ENCODE measurements around the gene BCLAF3. TPM values are rescaled to one million over a fixed set of nuclear protein-coding genes. Genes with fewer than 3 reads are reported as not detected.

BCLAF3 gene
- total RNA-seq, 1 experiment from 2014 or later, result 7.9 TPM

GRCh38 chrX:20019672-20020365, 29.0 kb upstream of the BCLAF3 start:
- H2AFZ ChIP-seq, result no peak overlapping the region
- no peak overlapping the region for H3K27ac ChIP-seq
- intact Hi-C loops (cut with micrococcal nuclease; ENCODE audit: unreplicated experiment), result no loop called here
- TF ChIP-seq CTCF (conservative IDR thresholded peaks at IDR 0.05), result no peak
- H3K9me3 ChIP-seq (ENCODE audit: insufficient read depth, low read depth), result no peaks in the 10 kb centered on the region
- H3K4me2 ChIP-seq, result no peak overlapping the region
- ChIA-PET POLR2A (ENCODE audit: unreplicated experiment) (no interaction called here), CTCF (no interaction called here)
- no peak for DNase-seq
- no peak overlapping the region for H3K4me3 ChIP-seq
- no peaks in the 10 kb centered on the region for H3F3A ChIP-seq (ENCODE audit: insufficient read depth, low read depth)
- no peaks in the 10 kb centered on the region for H3K4me1 ChIP-seq (replicated peaks; ENCODE audit: insufficient read depth)
- no peaks in the 10 kb centered on the region for H3K36me3 ChIP-seq (ENCODE audit: low read depth)
- H3K27me3 ChIP-seq (ENCODE audit: insufficient read depth, low read depth), result no peaks in the 10 kb centered on the region
- no peaks in the 10 kb centered on the region for H3K79me2 ChIP-seq (ENCODE audit: low read depth)
- no TSS peak for BruUV-seq (replicated peaks)
- no peaks in the 10 kb centered on the region for H4K20me1 ChIP-seq (ENCODE audit: insufficient read depth)
- H3K9me2 ChIP-seq (ENCODE audit: insufficient read depth), result no peaks in the 10 kb centered on the region

- intact Hi-C loops (cut with micrococcal nuclease; ENCODE audit: unreplicated experiment), result no loop called here
- Histone ChIP-seq H3K27me3 (ENCODE audit: insufficient read depth, low read depth) (no peaks in the 10 kb centered on the region), H3K4me3 (no peak overlapping the region), H3K4me2 (no peak overlapping the region), H3K4me1 (replicated peaks; ENCODE audit: insufficient read depth) (no peaks in the 10 kb centered on the region), H3K27ac (no peak overlapping the region), H4K20me1 (ENCODE audit: insufficient read depth) (no peaks in the 10 kb centered on the region), H3F3A (ENCODE audit: insufficient read depth, low read depth) (no peaks in the 10 kb centered on the region), H3K9me3 (ENCODE audit: insufficient read depth, low read depth) (no peaks in the 10 kb centered on the region), H3K36me3 (ENCODE audit: low read depth) (no peaks in the 10 kb centered on the region), H3K79me2 (ENCODE audit: low read depth) (no peaks in the 10 kb centered on the region), H3K9me2 (ENCODE audit: insufficient read depth) (no peaks in the 10 kb centered on the region), H2AFZ (no peak overlapping the region)
- POLR2A ChIA-PET (ENCODE audit: unreplicated experiment), result no interaction called here
- DNase-seq, result no peak
- TF ChIP-seq EZH2 (IDR thresholded peaks at IDR 0.05; ENCODE audit: low read depth) (no peak), CTCF (conservative IDR thresholded peaks at IDR 0.05) (no peak)
- CTCF ChIA-PET, result no interaction called here
- BruUV-seq (replicated peaks), result no TSS peak
Observed at GRCh38 chrX:20016616-20016945, 25.7 kb upstream of the BCLAF3 start.

- no peak overlapping the region for H3K4me3 ChIP-seq
- H3K4me1 ChIP-seq (replicated peaks; ENCODE audit: insufficient read depth), result no peaks in the 10 kb centered on the region
- no peaks in the 10 kb centered on the region for H3F3A ChIP-seq (ENCODE audit: insufficient read depth, low read depth)
- no peak overlapping the region for H2AFZ ChIP-seq
- no peaks in the 10 kb centered on the region for H4K20me1 ChIP-seq (ENCODE audit: insufficient read depth)
- BruUV-seq (replicated peaks), result no TSS peak
- no peak for DNase-seq
- H3K9me3 ChIP-seq (ENCODE audit: insufficient read depth, low read depth), result no peaks in the 10 kb centered on the region
- no peak overlapping the region for H3K27ac ChIP-seq
- no peak overlapping the region for H3K4me2 ChIP-seq
- H3K9me2 ChIP-seq (ENCODE audit: insufficient read depth), result no peaks in the 10 kb centered on the region
- TF ChIP-seq EZH2 (IDR thresholded peaks at IDR 0.05; ENCODE audit: low read depth), result no peak
- TF ChIP-seq CTCF (conservative IDR thresholded peaks at IDR 0.05), result no peak
- H3K79me2 ChIP-seq (ENCODE audit: low read depth), result no peaks in the 10 kb centered on the region
- ChIA-PET POLR2A (ENCODE audit: unreplicated experiment) (no interaction called here), CTCF (no interaction called here)
- intact Hi-C loops (cut with micrococcal nuclease; ENCODE audit: unreplicated experiment), result no loop called here
- H3K27me3 ChIP-seq (ENCODE audit: insufficient read depth, low read depth), result no peaks in the 10 kb centered on the region
- H3K36me3 ChIP-seq (ENCODE audit: low read depth), result no peaks in the 10 kb centered on the region
Observed at GRCh38 chrX:20015945-20016615, 25.2 kb upstream of the BCLAF3 start.

Measured in PC-9 (cell line).